ENCODE data around the gene ECE2. TPM values are rescaled to one million over a fixed set of nuclear protein-coding genes. Genes with fewer than 3 reads are reported as not detected.

Gene ECE2
- not detected for total RNA-seq

DNA sequence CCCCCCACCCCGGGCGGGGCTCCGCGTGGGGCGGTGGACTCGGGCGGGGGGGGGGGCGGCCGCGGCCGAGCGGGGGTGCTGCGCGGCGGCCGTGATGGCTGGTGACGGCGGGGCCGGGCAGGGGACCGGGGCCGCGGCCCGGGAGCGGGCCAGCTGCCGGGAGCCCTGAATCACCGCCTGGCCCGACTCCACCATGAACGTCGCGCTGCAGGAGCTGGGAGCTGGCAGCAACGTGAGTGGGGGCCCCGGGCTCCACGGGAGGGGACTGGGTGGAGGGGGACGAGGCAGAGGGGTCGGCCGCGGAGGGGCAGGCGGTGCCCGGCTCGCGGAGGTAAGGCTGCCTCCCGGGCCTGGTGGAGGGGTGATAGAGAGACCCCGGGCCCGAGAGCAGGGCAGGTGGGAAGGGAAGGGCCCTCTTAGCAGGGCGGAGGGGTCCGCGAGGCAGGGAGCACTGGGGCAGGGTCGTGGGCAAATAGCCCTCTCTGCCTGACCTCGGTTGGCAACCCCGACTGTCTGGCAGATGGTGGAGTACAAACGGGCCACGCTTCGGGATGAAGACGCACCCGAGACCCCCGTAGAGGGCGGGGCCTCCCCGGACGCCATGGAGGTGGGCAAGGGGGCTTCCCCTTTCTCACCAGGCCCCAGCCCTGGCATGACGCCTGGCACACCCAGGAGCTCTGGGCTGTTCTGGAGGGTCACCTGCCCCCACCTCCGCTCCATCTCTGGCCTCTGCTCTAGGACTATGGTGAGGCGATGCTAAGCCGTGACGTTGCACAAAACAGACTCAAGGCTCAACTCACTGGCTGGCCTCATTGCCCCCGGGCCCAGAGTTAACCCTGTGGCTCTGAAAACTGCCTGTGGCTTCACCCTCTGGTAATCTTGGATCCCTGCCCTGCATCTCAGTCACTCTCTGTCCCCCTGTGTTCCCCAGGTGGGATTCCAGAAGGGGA lies at the start of gene ECE2:
ECE2 (plus strand) TSS at position 62 of the 950 bp plus-strand sequence; CDS start at position 194, 132 bp downstream.

GRCh38 chr3:184229394-184230080 lies 46.3 kb upstream of the ECE2 start, which contains the start of gene VWA5B2:
TSS of gene VWA5B2 (plus strand) at chr3:184229585. CDS start at chr3:184230529, 944 bp downstream.

DNA sequence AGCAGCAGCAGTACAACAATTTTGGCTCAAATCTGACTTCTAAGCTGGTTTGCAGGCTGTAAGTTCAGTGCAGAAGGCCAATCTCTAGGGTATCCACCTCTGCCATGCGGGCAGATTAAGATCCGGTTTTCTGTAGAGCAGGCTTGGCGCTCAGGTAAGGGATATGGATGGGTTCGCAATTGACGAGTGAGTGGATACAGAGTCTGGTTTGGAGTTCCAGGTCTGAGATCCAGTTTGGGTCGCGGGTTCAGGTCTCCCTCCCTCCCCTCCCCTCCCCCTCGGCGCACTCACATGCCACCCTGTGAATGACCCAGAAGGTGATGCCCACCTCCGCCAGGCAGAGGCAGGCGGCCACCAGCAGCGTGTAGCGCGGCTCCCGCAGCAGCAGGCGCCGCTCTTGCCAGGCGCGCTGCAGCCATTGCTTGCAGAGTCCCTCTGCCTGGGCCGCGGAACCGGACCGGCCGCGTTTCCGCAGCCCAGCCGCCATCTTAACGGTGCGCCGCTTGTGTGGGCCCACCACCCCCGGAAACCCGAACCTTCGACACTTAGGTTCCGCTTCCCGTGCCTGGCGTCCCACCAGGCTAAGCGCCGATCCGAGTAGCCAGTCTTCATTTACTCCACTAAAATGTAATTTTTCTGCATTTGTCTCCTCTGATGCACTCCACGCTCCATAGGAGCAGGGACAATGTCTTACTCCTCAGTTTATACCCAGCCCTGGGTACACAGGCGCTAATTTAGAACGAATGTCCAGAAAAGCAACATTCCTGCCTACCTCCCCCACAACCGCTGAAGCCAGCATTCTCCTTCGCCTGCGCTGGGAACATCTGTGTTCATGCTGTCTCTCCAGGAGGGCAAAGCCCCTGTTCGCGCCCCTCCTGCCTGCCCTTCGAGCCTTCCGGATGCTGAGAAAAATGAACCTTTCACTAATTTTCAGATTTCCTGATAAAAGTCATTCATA lies 27.1 kb upstream of the ECE2 start, which contains the start of gene ALG3:
ALG3 (minus strand) TSS at position 509 of the 958 bp plus-strand sequence; CDS start at position 487, 22 bp downstream.

GRCh38 chr3:184249412-184250166 lies 26.2 kb upstream of the ECE2 start, which contains the start of gene EEF1AKMT4:
TSS of gene EEF1AKMT4 (plus strand) at chr3:184249672. CDS start at chr3:184249695, 23 bp downstream.

DNA sequence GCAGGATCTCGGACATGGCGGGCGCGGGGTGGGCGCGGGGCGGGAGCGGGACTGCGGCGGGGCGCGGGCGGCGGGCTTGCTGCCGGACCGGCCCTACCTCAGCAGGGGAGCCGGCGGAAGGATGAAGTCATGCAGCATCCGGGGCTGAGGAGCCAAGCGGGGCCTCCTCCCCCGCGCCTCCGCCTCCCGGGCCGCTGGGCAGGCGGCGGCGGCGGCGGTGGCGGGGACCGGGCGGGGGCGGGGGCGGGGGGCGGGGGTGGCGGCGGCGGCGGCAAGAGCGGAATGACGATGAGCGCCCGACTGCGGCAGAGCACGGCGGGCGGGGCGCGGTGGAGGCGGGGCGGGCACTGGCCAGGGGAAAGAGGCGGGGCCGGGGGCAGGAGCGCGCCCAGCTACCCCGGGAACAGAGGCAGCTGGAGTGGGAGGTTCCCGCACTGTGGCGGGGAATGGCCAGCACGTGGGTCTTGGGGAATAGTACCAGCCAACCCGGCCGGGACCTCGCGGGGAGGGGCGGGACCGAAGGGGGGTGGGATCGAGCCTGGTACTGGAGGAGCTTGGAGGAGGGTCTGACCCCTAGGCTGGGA lies 14.5 kb upstream of the ECE2 start, which contains the start of gene CAMK2N2:
CAMK2N2 (minus strand) TSS at position 284 of the 584 bp plus-strand sequence; CDS start at position 16, 268 bp downstream.

DNA sequence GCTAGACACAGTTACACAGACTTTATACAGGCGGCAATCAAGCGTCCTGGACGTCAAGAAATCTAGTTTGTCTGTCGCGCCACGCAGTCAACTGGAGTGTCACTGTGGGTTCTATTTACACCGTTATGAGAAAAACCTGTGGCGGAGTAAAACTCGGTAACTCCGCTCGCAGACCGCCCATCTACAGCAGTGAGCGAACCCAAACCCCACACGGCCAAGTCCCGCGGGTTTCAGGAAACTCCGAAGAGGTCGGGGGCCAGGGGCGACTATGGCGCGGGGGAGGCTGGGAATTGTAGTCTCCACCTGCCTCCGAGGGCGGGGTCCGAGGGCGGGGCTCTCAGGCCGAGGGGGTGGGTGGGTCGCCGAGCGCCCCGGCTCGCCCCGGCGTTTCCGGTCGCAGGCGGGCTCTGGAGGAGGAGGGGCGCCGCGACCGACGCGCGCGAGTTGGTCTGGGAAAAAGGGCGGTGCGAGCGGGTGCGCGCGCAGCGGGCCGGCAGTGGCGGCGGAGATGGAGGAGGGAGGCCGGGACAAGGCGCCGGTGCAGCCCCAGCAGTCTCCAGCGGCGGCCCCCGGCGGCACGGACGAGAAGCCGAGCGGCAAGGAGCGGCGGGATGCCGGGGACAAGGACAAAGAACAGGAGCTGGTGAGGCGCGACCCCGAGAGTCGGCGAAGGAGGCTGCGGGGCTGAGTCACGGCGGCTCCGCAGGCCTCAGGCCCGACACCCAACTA lies 23.1 kb downstream of the ECE2 start, which contains the start of gene PSMD2:
PSMD2 (plus strand) TSS at position 483 of the 729 bp plus-strand sequence; CDS start at position 509, 26 bp downstream.

GRCh38 chr3:184314363-184314699 lies 38.5 kb downstream of the ECE2 start, which contains the start of gene EIF4G1:
TSS of gene EIF4G1 (plus strand) at chr3:184314606. CDS start at chr3:184315797, 1,191 bp downstream.

DNA sequence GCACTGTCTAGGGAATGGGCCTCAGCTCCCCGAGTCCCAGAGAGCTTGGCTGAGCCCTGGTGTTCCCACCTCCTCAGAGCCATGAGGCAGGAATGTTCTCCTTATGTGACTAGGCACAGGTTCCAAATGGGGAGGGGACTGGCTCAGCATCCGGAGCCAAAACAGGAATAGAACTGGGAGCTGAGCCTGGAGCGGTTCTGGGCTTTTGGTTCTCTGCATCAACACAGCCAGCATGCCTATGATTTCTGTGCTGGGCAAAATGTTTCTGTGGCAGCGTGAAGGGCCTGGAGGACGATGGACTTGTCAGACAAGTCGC lies 61.5 kb downstream of the ECE2 start, which contains the start of gene FAM131A:
FAM131A (plus strand) TSS at position 202 of the 316 bp plus-strand sequence; CDS start at position 233, 31 bp downstream.

Small RNA genes within 50 kb of the gene (microRNA-seq; reads per million reads assigned to microRNA genes)
- gene MIR1224 (ENCODE audit: borderline microRNAs expressed, borderline replicate concordance): not detected

Other genes starting within 250 kb of the ECE2 start
- not detected for gene HTR3D, start 244.3 kb upstream of the ECE2 start, total RNA-seq
- gene HTR3C, start 223.0 kb upstream of the ECE2 start, total RNA-seq: not detected
- not detected for gene HTR3E, start 179.0 kb upstream of the ECE2 start, total RNA-seq
- 10 to 100 TPM; 48.1 to 51.4 TPM for gene EIF2B5, start 140.7 kb upstream of the ECE2 start, total RNA-seq
- gene DVL3, start 120.6 kb upstream of the ECE2 start, total RNA-seq: 10 to 100 TPM; 33.3 to 37.5 TPM
- gene AP2M1, start 101.2 kb upstream of the ECE2 start, total RNA-seq: 100 to 1,000 TPM; 199 to 214 TPM
- 10 to 100 TPM; 60.4 TPM for gene ABCF3, start 89.8 kb upstream of the ECE2 start, total RNA-seq
- gene VWA5B2, start 46.4 kb upstream of the ECE2 start, total RNA-seq: not detected
- 10 to 100 TPM; 37.9 to 41.2 TPM for gene ALG3, start 27.1 kb upstream of the ECE2 start, total RNA-seq
- 1 to 10 TPM; 3.3 to 4.3 TPM for gene EEF1AKMT4, start 26.4 kb upstream of the ECE2 start, total RNA-seq
- gene CAMK2N2, start 14.5 kb upstream of the ECE2 start, total RNA-seq: not detected
- gene PSMD2, start 23.2 kb downstream of the ECE2 start, total RNA-seq: 100 to 1,000 TPM; 150 to 153 TPM
- gene EIF4G1, start 38.6 kb downstream of the ECE2 start, total RNA-seq: 100 to 1,000 TPM; 240 to 246 TPM
- gene FAM131A, start 61.6 kb downstream of the ECE2 start, total RNA-seq: 1 to 10 TPM; 5.8 to 6.1 TPM
- gene CLCN2, start 85.6 kb downstream of the ECE2 start, total RNA-seq: 1 to 10 TPM; 3.1 to 4.1 TPM
- 10 to 100 TPM; 74.2 to 78.3 TPM for gene POLR2H, start 85.7 kb downstream of the ECE2 start, total RNA-seq
- not detected for gene THPO, start 102.2 kb downstream of the ECE2 start, total RNA-seq
- gene CHRD, start 104.0 kb downstream of the ECE2 start, total RNA-seq: not detected